HEK293T (cell line): ENCODE measurements around the gene OSBPL8.

Experiments
- ARNT ChIP-seq: fragments of 450-650 bp; IDR thresholded peaks from 2 replicates; pipeline ENCODE4 v1.6.1; 2017; ENCODE audit warnings: mild to moderate bottlenecking
- BHLHE40 ChIP-seq: fragments of 450-650 bp; IDR thresholded peaks from 2 replicates; pipeline ENCODE4 v1.6.1; 2016; ENCODE audit warnings: mild to moderate bottlenecking, moderate library complexity, borderline replicate concordance
- CTBP1 ChIP-seq: fragments of 450-650 bp; IDR thresholded peaks from 2 replicates; pipeline ENCODE4 v1.6.1; 2016; ENCODE audit warnings: borderline replicate concordance
- ELF4 ChIP-seq: fragments of 450-650 bp; IDR thresholded peaks from 2 replicates; pipeline ENCODE4 v1.6.1; 2017; ENCODE audit warnings: antibody characterized with exemption
- FOXA1 ChIP-seq: fragments of 450-650 bp; IDR thresholded peaks from 2 replicates; pipeline ENCODE4 v1.6.1; 2016; ENCODE audit warnings: mild to moderate bottlenecking
- FOXK2 ChIP-seq: fragments of 450-650 bp; IDR thresholded peaks from 2 replicates; pipeline ENCODE4 v1.6.1; 2016; ENCODE audit warnings: mild to moderate bottlenecking
- FOXM1 ChIP-seq: fragments of 450-650 bp; IDR thresholded peaks from 2 replicates; pipeline ENCODE4 v1.6.1; 2017; ENCODE audit warnings: mild to moderate bottlenecking, borderline replicate concordance
- HDGF ChIP-seq: fragments of 450-650 bp; IDR thresholded peaks from 2 replicates; pipeline ENCODE4 v1.6.1; 2017; ENCODE audit warnings: antibody characterized with exemption, borderline replicate concordance
- NFRKB ChIP-seq: fragments of 450-650 bp; IDR thresholded peaks from 2 replicates; pipeline ENCODE4 v1.6.1; 2016; ENCODE audit warnings: mild to moderate bottlenecking, moderate library complexity
- SP1 ChIP-seq: fragments of 450-650 bp; IDR thresholded peaks from 2 replicates; pipeline ENCODE4 v1.6.1; 2017
- SUZ12 ChIP-seq: fragments of 450-650 bp; IDR thresholded peaks from 2 replicates; pipeline ENCODE4 v1.6.1; 2016; ENCODE audit warnings: mild to moderate bottlenecking
- TARDBP ChIP-seq: fragments of 450-650 bp; IDR thresholded peaks from 2 replicates; pipeline ENCODE4 v1.6.1; 2016
- ZNF384 ChIP-seq: fragments of 450-650 bp; IDR thresholded peaks from 2 replicates; pipeline ENCODE4 v1.6.1; 2016

DNA sequence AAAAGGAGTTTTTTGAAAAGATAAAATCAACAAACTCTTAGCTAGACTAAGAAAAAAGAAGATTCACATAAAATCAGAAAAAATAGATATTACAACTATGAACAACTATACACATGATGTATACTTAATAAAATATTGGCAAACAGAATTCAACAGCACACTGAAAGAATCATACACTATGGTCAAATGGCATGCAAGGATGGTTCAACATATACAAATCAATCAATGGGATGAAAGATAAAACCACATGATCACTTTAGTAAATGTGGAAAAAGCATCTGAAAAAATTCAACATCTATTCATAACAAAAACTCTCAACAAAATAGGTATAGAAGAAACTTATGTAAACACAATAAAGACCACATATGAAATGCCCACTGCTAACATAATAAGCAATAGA, 126.8 kb downstream of the OSBPL8 start:
- TF ChIP-seq SP1 (no peak), ARNT (no peak), NFRKB (no peak), SUZ12 (no peak), BHLHE40 (no peak), CTBP1 (no peak), FOXA1 (no peak), FOXK2 (no peak), ZNF384 (no peak), FOXM1 (no peak), HDGF (no peak), TARDBP (no peak), ELF4 (no peak)
